GM21367 (cell line): Measurements from ENCODE around the gene ZNF2.
"Not testable (repeated sequence)": the region's sequence is repeated elsewhere in the genome, so short reads cannot be mapped to it uniquely, and the experiment has no call there.

Experiments
- ATAC-seq: cut with Tn5 transposase; IDR thresholded peaks from one replicate; pipeline ENCODE4 v1.9.1; 2021; ENCODE audit not compliant: unreplicated experiment

ZNF2 gene

GRCh38 chr2:95165371-95166064, at the start of gene ZNF2:
ZNF2 (plus strand) TSS chr2:95165809; CDS start chr2:95176227, 10,418 bp downstream.
- ATAC-seq: peak; percentile 93

- ATAC-seq: no peak
Observed at GRCh38 chr2:95121093-95121406, 44.6 kb upstream of the ZNF2 start.

- peak; percentile 94 for ATAC-seq
Observed at GRCh38 chr2:95121407-95122196, 44.0 kb upstream of the ZNF2 start, which contains the start of gene MRPS5. MRPS5 (minus strand) TSS chr2:95121808; CDS start chr2:95121791, 17 bp downstream.

GRCh38 chr2:95122197-95122551, 43.4 kb upstream of the ZNF2 start:
- peak; percentile 6 for ATAC-seq

- no peak for ATAC-seq
Observed at GRCh38 chr2:95138702-95139101, 26.9 kb upstream of the ZNF2 start.

GRCh38 chr2:95143838-95144237, 21.8 kb upstream of the ZNF2 start:
- ATAC-seq: no peak

GRCh38 chr2:95149397-95149984, 16.1 kb upstream of the ZNF2 start:
- no peak for ATAC-seq

GRCh38 chr2:95158441-95158840, 7.2 kb upstream of the ZNF2 start:
- ATAC-seq: no peak

- peak; percentile 31 for ATAC-seq
Observed at GRCh38 chr2:95158891-95159619, 6.6 kb upstream of the ZNF2 start.

GRCh38 chr2:95159690-95160449, 5.7 kb upstream of the ZNF2 start, which contains the start of gene ZNF514:
ZNF514 (minus strand) TSS chr2:95159848; CDS start chr2:95153253, 6,595 bp downstream.
- ATAC-seq: peak; percentile 80

GRCh38 chr2:95165030-95165370, 609 bp upstream of the ZNF2 start:
- ATAC-seq: no peak

- ATAC-seq: peak; percentile 7
Observed at GRCh38 chr2:95166065-95166763, 605 bp downstream of the ZNF2 start.

- no peak for ATAC-seq
Observed at GRCh38 chr2:95171902-95172301, 6.3 kb downstream of the ZNF2 start.

- no peak for ATAC-seq
Observed at GRCh38 chr2:95174031-95174542, 8.5 kb downstream of the ZNF2 start.

GRCh38 chr2:95179451-95179850, 13.8 kb downstream of the ZNF2 start:
- no peak for ATAC-seq

- ATAC-seq: no peak
Observed at GRCh38 chr2:95181774-95182173, 16.2 kb downstream of the ZNF2 start.

GRCh38 chr2:95185197-95185596, 19.6 kb downstream of the ZNF2 start:
- no peak for ATAC-seq

- no peak for ATAC-seq
Observed at GRCh38 chr2:95185973-95186372, 20.4 kb downstream of the ZNF2 start.

- ATAC-seq: not testable (repeated sequence)
Observed at GRCh38 chr2:95192956-95193355, 27.3 kb downstream of the ZNF2 start.

- ATAC-seq: no peak
Observed at GRCh38 chr2:95203911-95204310, 38.3 kb downstream of the ZNF2 start.
